Measurements from ENCODE around the gene ALDOA. TPM values are rescaled to one million over a fixed set of nuclear protein-coding genes. Genes with fewer than 3 reads are reported as not detected.
A peak's percentile ranks its signal among the peaks of the same experiment; 100 is the strongest.

Gene ALDOA
- total and polyA plus RNA-seq, 9 of the 15 experiments (the other 6 are each of a cell fraction or from before 2014, with no cell fraction given), result 311 to 2,224 (median 1,293) TPM

- TF ChIP-seq, protein P1, sequence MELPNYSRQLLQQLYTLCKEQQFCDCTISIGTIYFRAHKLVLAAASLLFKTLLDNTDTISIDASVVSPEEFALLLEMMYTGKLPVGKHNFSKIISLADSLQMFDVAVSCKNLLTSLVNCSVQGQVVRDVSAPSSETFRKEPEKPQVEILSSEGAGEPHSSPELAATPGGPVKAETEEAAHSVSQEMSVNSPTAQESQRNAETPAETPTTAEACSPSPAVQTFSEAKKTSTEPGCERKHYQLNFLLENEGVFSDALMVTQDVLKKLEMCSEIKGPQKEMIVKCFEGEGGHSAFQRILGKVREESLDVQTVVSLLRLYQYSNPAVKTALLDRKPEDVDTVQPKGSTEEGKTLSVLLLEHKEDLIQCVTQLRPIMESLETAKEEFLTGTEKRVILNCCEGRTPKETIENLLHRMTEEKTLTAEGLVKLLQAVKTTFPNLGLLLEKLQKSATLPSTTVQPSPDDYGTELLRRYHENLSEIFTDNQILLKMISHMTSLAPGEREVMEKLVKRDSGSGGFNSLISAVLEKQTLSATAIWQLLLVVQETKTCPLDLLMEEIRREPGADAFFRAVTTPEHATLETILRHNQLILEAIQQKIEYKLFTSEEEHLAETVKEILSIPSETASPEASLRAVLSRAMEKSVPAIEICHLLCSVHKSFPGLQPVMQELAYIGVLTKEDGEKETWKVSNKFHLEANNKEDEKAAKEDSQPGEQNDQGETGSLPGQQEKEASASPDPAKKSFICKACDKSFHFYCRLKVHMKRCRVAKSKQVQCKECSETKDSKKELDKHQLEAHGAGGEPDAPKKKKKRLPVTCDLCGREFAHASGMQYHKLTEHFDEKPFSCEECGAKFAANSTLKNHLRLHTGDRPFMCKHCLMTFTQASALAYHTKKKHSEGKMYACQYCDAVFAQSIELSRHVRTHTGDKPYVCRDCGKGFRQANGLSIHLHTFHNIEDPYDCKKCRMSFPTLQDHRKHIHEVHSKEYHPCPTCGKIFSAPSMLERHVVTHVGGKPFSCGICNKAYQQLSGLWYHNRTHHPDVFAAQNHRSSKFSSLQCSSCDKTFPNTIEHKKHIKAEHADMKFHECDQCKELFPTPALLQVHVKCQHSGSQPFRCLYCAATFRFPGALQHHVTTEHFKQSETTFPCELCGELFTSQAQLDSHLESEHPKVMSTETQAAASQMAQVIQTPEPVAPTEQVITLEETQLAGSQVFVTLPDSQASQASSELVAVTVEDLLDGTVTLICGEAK (IDR thresholded peaks at IDR 0.05), result peak; percentile 83
- TF ChIP-seq, protein P1 (CRISPR knock-in tag; IDR thresholded peaks at IDR 0.05), result no peak
- peak; percentile 86 for TF ChIP-seq SAP30 (IDR thresholded peaks at IDR 0.05; ENCODE audit: borderline replicate concordance, insufficient read depth, low read depth, low read length, poor library complexity, severe bottlenecking)
- TF ChIP-seq U2AF2 (optimal IDR thresholded peaks at IDR 0.05; ENCODE audit: low read depth, low read length), result no peak
- TF ChIP-seq MIER1 (IDR thresholded peaks at IDR 0.05; ENCODE audit: low read depth), result no peak
- TF ChIP-seq FIP1L1 (IDR thresholded peaks at IDR 0.05; ENCODE audit: low read depth, low read length, poor library complexity, severe bottlenecking), result peak; percentile 81
- no peak for TF ChIP-seq CBFA2T2 (conservative IDR thresholded peaks at IDR 0.05)
- TF ChIP-seq, protein P2, sequence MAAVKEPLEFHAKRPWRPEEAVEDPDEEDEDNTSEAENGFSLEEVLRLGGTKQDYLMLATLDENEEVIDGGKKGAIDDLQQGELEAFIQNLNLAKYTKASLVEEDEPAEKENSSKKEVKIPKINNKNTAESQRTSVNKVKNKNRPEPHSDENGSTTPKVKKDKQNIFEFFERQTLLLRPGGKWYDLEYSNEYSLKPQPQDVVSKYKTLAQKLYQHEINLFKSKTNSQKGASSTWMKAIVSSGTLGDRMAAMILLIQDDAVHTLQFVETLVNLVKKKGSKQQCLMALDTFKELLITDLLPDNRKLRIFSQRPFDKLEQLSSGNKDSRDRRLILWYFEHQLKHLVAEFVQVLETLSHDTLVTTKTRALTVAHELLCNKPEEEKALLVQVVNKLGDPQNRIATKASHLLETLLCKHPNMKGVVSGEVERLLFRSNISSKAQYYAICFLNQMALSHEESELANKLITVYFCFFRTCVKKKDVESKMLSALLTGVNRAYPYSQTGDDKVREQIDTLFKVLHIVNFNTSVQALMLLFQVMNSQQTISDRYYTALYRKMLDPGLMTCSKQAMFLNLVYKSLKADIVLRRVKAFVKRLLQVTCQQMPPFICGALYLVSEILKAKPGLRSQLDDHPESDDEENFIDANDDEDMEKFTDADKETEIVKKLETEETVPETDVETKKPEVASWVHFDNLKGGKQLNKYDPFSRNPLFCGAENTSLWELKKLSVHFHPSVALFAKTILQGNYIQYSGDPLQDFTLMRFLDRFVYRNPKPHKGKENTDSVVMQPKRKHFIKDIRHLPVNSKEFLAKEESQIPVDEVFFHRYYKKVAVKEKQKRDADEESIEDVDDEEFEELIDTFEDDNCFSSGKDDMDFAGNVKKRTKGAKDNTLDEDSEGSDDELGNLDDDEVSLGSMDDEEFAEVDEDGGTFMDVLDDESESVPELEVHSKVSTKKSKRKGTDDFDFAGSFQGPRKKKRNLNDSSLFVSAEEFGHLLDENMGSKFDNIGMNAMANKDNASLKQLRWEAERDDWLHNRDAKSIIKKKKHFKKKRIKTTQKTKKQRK (IDR thresholded peaks at IDR 0.05; ENCODE audit: borderline replicate concordance, low read depth, low read length), result no peak
- peak; percentile 65; the same call in 1 of the 2 replicates for TF ChIP-seq CHD2 (IDR thresholded peaks at IDR 0.05; ENCODE audit: low read depth, low read length)
- TF ChIP-seq, protein P3, sequence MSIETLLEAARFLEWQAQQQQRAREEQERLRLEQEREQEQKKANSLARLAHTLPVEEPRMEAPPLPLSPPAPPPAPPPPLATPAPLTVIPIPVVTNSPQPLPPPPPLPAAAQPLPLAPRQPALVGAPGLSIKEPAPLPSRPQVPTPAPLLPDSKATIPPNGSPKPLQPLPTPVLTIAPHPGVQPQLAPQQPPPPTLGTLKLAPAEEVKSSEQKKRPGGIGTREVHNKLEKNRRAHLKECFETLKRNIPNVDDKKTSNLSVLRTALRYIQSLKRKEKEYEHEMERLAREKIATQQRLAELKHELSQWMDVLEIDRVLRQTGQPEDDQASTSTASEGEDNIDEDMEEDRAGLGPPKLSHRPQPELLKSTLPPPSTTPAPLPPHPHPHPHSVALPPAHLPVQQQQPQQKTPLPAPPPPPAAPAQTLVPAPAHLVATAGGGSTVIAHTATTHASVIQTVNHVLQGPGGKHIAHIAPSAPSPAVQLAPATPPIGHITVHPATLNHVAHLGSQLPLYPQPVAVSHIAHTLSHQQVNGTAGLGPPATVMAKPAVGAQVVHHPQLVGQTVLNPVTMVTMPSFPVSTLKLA (conservative IDR thresholded peaks at IDR 0.05), result peak; percentile 84 to 91
- no peak for TF ChIP-seq CBFB (CRISPR knock-in tag; IDR thresholded peaks at IDR 0.05)
- peak; percentile 77 for TF ChIP-seq CBX1 (IDR thresholded peaks at IDR 0.05; ENCODE audit: low read depth)
These were observed at the start of gene ALDOA (continued) for GRCh38 chr16:30065102-30065942.

Measured in K562 (cell line).